Fibroblast of skin of right biceps (primary cell): ENCODE data around the gene SPSB2.
A peak's percentile ranks its signal among the peaks of the same experiment; 100 is the strongest.
"Not testable (repeated sequence)": the region's sequence is repeated elsewhere in the genome, so short reads cannot be mapped to it uniquely, and the experiment has no call there.

ENCODE experiments used
- DNase-seq: peaks from one replicate; pipeline ENCODE4 v3.0.0-alpha.2; 2013

Gene SPSB2

GRCh38 chr12:6899837-6900519, 26.9 kb upstream of the SPSB2 start:
- DNase-seq: no peak

- DNase-seq: no peak
These were observed 26.3 kb upstream of the SPSB2 start for GRCh38 chr12:6899427-6899826.

- no peak for DNase-seq
These were observed 23.8 kb upstream of the SPSB2 start for GRCh38 chr12:6896846-6897435.

GRCh38 chr12:6894321-6894720, 21.2 kb upstream of the SPSB2 start:
- no peak for DNase-seq

GRCh38 chr12:6892683-6893082, 19.6 kb upstream of the SPSB2 start:
- not testable (repeated sequence) for DNase-seq

GRCh38 chr12:6891646-6892001, 18.5 kb upstream of the SPSB2 start:
- DNase-seq: no peak

GRCh38 chr12:6890789-6891645, 17.9 kb upstream of the SPSB2 start:
- peak; percentile 97 for DNase-seq

GRCh38 chr12:6889775-6890573, 16.9 kb upstream of the SPSB2 start:
- DNase-seq: not testable (repeated sequence)

GRCh38 chr12:6888794-6889193, 15.7 kb upstream of the SPSB2 start:
- DNase-seq: not testable (repeated sequence)

GRCh38 chr12:6888360-6888759, 15.3 kb upstream of the SPSB2 start:
- no peak for DNase-seq

GRCh38 chr12:6887460-6887859, 14.4 kb upstream of the SPSB2 start:
- DNase-seq: no peak

GRCh38 chr12:6886206-6886999, 13.3 kb upstream of the SPSB2 start:
- not testable (repeated sequence) for DNase-seq

- no peak for DNase-seq
These were observed 11.4 kb upstream of the SPSB2 start for GRCh38 chr12:6884539-6884938.

- no peak for DNase-seq
These were observed 10.6 kb upstream of the SPSB2 start for GRCh38 chr12:6883683-6884082.

GRCh38 chr12:6883252-6883651, 10.1 kb upstream of the SPSB2 start:
- DNase-seq: no peak

GRCh38 chr12:6879824-6880223, 6.7 kb upstream of the SPSB2 start:
- DNase-seq: not testable (repeated sequence)

GRCh38 chr12:6874015-6874368, 889 bp upstream of the SPSB2 start:
- DNase-seq: not testable (repeated sequence)

GRCh38 chr12:6872073-6873048, 742 bp downstream of the SPSB2 start:
- peak; percentile 74 for DNase-seq

GRCh38 chr12:6871052-6871957, 1.8 kb downstream of the SPSB2 start:
- DNase-seq: peak; percentile 29

GRCh38 chr12:6870304-6870703, 2.8 kb downstream of the SPSB2 start:
- DNase-seq: not testable (repeated sequence)
